ENCODE measurements around the gene TAL1.
"Not testable (repeated sequence)": the region's sequence is repeated elsewhere in the genome, so short reads cannot be mapped to it uniquely, and the experiment has no call there.

TAL1 gene

DNA sequence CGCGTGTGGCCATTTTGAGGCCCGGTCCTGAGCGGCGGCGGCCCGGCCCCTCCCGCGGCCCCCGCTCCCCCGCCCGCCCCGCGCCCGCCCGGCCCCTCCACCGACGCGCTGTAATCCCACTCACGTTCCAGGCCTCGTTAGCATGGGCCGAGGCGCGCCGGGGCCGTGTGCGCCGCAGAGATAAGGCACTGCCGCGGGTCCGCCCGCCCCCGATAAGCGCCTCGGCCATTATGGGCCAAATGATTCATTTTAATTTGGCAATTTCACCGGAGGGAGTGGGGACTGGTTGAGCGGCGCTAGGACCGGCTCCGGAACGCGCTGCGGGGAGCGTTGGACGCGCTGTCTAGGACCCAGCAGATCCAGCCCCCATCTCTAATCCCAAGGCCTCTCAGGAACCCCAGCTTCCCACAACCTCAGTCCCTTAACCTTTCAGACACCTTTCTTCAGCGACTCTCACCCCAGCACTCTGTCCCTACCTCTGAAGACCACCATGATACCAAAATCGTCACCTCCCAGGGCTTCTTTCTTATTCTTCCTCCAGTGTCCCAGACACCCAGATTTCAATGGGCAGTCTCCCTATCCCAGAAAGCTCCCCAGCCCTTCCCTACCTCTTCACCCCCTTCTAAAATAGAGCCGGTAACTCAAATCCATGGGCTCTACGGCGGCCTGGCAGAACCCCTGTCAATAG is at the start of gene TAL1:
Gene TAL1 (minus strand): TSS at position 39 of the 688 bp plus-strand sequence. CDS start 6,337 bp downstream, outside the sequence.
- ATAC-seq: no peak

DNA sequence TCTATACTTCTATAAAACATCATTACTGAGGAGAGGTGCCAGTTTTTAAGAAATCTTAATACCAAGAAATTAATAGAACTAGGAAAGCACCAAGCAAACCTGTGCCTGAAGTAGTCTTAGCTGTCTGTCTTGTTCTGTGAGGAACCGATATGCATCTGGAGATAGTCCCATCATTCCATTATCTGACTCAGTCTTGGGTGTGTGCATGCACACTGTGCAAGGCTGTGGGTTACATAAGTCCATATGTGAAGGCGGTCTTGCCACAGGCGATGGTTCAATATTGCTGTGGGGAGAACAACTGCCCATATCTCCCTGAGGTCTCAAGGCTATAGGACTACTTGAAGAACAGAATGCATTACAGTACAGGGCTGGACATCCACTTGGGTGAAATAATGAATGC is 48.1 kb upstream of the TAL1 start:
- ATAC-seq: no peak

DNA sequence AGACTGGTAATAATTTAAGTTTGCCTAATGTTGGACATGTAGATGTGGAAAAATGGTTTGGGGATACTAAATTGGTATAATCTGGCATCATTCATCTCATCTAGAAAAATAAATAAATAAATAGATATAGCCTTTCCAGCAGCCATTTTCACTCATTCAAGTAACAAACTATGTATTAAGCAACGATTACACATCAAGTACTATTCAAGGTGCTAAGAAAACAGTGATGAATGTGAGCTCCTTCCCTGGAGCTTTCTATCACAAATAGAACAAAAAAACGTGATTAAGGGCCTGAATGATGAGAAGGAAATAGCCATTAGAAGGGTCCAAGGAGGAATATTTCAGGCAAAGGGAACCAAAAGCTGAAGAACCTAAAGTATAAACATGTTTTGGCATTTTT is 44.8 kb upstream of the TAL1 start:
- ATAC-seq: no peak

DNA sequence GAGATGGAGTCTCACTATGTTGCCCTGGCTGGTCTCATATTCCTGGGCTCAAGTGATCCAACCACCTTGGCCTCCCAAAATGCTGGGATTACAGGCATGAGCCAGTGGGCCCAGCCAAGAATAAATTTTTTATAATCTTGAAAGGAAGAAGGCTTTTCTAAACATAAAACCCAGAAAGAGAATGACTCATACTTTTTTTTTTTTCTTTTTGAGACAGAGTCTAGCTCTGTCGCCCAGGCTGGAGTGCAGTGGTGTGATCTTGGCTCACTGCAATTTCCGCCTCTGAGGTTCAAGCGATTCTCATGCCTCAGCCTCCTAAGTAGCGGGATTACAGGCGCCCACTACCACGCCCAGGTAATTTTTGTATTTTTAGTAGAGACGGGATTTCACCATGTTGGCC is 43.8 kb upstream of the TAL1 start:
- not testable (repeated sequence) for ATAC-seq

DNA sequence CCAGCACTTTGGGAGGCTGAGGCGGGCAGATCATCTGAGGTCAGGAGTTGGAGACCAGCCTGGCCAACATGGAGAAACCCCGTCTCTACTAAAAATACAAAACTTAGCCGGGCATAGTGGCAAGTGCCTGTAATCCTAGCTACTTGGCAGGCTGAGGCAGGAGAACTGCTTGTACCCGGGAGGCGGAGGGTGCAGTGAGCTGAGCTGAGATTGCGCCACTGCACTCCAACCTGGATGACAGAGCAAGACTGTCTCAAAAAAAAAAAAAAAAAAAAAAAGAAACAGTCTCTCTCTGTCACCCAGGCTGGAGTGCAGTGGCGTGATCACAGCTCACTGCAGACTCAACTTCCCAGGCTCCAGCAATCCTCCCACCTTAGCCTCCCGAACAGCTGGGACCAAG is 33.5 kb upstream of the TAL1 start:
- ATAC-seq: not testable (repeated sequence)

DNA sequence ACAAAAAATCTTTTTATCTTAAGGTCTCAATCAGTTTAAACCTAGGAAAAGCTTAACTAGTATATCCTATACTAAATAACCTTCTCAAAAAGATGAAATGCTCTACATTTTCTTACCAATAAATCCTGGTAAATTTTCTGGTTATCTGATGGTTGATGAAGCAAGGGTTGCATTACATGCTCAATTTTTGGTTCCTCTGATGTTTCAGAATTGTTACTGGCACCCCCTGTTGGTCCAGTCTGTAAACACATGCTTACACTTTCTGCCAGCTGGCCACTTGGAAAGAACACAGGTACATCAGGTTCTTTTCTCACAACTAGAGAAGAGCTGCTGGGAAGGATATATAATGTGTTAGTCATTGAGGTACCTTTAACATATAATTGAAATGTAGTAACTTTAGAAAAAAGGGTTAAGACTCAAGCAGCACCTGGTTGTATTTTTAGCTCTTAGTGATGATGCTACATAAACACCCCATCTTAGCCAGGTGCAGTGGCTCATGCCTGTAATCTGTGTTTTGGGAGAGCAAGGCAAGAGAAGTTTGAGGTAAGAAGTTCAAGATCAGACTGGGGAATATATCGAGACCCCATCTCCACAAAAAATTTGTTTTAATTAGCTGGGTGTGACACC is 30.9 kb upstream of the TAL1 start:
- ATAC-seq: no peak

DNA sequence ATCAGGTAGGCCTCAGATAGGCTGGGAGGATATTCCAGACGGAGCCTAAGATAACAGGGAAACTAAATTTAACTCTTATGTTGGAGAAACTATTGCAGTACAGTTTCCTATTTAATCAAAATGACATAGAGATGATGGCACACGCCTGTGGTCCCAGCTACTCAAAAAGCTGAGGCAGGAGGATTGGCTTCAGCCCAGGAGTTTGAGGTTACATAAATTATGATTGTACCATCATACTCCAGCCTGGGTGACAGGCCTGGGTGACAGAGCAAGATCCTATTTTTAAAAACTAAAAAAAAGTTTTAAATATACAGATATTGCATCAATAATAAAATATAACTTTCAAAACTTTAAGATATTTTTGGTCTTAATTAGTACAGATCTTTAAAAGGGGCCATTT is 25.2 kb upstream of the TAL1 start:
- ATAC-seq: no peak

DNA sequence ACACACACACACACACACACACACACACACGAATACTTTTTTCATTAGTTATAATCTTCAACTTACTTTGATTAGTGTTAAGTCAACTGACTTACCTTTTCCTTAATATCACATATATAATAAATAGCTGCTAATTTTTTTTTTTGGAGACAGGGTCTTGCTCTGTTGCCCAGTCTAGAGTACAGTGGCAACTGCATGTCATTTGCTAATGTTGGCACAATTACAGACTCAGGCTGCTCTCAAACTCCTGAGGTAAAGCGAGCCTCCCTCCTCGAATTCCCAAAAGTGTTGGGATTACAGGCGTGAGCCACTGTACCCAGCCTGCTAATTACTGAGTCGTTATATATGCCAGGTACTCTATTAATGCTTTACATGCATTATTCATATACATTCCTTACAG is 20.8 kb upstream of the TAL1 start:
- no peak for ATAC-seq

DNA sequence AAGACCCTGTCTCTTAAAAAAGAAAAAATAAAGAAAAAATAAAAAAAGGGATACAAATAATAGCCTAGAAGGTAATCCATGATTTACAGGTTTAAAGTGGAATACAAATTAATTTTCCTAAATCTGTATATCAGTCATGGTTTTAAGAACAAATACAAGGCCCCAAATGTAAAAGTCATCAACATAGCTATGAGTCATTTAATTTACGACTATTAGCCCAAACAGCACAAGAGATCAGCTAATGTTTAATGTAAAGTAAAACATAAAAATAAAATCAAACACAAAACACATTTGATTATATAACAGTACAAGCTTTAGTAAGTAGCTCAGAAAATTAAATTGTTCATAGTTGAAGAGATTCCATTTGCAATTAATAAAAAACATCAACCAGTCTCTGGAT is 20.3 kb upstream of the TAL1 start:
- ATAC-seq: no peak

DNA sequence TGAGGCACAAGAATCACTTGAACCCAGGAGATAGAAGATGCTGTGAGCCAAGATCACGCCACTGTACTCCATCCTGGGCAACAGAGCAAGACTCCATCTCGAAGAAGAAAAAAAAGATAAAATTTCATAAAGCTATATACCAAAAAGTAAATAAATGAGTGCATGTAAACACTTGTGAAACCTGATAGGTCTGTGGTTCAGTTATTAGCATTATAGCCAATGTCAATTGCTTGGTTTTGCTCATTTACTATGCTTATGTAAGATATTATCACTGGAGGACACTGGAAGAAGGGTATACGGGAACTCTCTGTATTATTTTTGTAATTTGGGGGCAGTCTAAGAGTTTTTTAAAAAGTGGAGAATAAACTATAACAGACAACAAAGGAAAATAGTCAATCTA is 17.7 kb upstream of the TAL1 start:
- no peak for ATAC-seq

DNA sequence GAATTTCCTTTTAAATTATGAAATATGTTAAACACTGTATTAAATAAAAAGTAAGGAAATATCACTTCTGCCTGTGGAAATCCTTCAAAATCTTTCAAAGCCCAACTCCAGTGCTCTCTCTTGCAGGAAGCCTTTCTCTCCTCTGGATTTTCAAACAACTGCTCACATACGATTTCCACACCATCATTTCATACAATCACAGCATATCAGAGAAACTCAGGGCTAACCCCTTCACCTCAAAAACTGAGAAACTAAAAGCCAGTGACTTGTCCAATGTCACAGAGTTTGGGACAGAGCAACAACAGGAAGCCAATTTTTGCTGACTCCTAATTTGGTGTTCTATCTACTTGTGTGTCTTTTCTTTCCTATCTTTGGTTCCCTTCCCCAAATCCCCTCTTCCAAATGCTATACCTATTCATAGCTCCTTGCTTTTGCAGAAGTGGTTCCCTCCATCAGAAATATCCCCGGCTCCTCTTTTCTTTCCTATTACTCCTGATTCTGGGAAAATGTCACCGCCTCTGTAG is 12.4 kb upstream of the TAL1 start:
- no peak for ATAC-seq

DNA sequence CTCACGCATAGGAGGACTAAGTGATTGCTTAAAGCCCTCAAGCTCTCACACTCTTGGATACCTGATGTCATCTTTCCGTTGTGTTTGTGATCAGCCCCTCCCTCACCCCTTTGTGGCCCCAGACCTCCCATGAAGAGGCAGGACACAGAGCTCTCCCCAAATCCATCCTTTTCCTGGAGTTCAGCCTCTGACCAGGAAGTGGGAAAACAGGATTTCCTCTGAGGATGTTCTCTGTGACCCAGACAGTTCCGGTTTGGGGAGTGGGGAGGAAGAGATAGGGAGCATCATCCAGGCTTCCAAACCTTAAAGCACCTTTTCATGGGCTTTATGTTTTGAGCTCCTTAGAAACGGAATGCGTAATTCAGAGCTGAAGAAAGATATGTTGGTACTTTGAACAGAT is 11.9 kb upstream of the TAL1 start:
- ATAC-seq: no peak

DNA sequence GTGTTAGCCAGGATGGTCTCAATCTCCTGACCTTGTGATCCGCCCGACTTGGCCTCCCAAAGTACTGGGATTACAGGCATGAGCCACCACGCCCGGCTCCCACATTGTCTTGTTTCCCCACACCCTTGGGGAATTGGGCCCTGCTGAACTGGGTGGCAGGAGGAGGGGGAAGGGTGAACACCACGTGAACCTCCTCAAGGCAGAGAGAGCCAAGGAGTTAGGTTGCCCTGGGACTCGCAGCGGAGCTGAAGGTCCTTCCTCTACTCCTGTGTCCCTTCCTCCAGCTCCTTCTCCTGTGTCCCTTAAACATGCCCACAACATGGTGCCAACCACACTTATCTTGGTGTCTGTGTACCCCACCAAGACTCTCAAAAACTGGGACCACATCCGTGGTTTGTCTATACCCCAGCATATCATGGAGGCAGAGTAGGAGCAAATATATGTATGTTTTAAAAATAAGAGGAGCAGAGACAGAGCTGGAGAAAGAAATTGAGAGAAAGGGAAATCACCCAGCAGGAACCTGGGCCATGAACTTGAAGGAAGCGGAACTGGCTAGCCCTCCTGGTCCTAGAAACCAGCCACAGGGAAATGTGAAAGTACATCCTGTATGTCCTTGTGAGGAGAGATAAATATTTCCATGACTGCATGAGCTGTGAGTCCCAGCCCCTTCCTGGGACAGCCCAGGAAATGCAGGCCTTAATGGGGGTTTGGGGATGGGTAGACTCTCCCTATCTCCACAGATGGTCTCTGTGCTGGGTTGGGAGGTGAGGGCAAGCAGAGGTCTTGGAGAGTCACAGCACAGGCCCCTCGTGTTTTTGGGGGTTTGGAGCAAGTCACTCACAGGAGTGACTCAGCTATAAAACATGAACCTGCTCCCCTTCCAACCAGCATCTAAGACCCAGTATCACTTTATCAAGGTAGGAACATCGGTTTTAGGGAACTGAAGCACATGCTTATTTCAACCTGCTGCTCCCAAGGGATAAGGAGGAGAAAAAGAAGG is 9.4 kb upstream of the TAL1 start:
- no peak for ATAC-seq

DNA sequence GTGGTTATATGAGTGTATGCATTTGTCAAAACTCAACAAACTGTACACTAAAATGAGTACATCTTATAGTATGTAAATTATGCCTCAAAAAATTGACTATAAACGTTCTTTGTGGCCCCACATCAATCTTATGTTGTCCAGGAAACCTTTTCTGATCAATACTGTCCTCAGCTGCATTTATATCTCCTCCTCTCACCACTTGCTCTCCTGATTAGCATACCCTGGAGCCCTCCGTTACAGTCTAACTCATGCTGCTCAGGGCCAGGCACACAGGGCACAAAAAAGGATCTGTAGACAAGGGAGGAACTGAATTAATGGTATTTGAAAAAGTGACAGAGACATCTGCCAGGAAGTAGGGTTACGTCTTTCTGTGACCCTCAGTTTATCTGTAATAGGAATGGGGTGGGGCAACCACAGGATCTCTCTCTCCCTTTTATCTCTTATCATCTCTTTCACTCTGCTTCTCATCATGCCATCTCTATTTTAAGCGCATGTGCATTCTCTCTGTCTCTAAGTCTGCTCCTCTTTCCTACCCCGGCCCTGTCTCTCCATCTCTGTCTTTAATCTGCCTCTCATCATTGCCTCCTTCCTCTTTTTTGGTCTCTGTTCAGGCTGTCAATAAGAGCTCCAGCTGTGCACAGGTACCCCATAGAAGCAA is 7.0 kb upstream of the TAL1 start:
- ATAC-seq: peak; percentile 32 to 49

DNA sequence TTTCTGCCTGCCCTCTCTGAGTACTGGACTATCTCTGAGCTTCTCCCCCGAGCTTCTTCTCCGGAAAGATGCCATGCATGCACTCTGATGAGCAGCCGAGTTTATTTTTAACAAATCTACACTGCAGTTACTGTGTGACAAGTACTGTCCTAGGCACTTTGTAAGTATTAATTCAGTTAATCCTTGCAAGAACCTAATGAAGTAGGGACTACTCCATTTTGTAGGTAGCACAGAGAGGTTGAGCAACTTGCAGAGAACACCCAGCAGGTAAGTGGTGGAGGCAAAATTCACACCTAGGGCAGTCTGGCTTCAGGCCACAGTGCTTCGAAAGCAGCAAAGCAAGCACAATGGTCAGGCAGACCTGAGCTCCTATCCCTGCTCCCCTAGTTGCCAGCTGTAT is 3.8 kb upstream of the TAL1 start:
- ATAC-seq: no peak

DNA sequence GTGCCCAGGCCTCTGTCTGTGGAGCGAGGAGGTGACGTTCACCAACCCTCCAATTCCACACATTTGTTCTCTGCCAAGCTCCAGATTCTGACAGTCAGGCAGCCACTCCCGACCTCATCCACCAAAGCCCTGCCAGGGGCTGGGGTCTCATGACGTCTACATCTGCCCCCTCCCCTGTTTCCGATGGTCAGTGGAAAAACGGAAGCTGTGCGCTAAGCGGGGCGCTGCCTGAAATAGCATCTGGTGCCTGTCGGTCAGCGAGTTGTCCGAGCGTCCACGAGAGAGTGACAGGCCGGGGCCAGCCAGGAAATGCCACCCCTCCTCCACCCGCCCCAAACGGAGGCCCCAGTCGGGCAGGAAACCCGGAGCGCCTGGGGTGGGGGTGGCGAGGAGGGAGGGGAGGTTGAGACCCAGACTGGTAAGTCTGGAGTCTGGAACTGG is 3.2 kb upstream of the TAL1 start:
- ATAC-seq: no peak

DNA sequence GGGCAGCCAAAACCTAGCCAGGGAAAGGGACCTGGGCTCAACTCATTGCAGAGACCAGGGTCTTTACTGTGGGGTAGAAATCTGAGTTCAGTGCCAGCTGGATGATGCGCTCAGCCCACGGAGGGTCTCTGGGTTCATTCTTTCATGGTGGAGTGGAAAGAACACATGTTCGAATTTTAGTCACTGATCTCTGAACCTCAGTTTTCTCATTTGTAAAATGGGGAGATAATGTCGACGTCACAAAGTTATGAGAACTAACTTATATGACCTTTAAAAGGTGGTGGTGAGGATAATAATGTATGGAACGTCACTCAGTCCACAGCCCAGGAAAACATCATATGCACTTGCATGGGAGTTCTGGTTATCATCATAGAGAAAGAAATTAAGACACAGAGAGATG is 1.2 kb upstream of the TAL1 start:
- no peak for ATAC-seq

DNA sequence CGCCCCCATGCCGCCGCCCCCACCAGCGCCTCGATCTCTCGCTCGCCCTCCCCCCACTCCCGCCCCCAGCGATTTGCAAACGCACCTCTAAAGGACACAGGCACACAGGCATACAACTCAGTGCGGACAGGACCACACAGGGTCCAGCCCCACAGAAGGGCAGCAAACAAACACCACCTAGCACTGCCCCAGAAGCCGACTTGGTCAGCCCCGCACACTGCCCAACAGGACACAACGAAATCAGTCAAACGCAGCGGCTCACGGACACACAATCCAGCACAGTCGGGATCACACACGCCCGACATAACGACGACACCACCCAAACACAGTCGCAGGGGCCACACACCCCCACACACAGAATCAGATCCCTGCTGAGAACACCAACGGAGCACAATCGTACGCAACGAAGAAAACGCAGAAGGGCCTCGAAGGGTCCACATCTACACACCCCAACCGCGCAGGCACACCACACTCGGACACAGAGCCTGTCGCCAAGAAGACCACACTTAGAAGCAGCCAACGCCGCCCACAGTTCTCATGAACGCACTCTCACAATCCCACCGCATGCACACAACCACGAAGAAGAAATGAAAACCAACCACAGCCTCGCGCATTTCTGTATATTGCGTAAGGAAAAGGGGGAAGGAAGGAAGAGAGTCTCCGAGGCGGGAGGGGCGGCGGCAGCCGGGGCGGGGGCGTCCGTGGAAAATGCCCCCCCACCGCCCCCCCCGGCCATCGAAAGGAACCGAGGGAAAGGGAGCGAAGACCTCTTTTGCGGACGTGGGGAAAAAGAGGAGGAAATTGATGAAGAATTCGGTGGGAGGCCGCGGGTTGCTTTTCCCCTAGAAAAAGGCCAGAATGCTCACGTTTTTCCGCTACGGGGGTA is 481 bp downstream of the TAL1 start:
- peak in 1 of 2 donors; percentile 21 for ATAC-seq

DNA sequence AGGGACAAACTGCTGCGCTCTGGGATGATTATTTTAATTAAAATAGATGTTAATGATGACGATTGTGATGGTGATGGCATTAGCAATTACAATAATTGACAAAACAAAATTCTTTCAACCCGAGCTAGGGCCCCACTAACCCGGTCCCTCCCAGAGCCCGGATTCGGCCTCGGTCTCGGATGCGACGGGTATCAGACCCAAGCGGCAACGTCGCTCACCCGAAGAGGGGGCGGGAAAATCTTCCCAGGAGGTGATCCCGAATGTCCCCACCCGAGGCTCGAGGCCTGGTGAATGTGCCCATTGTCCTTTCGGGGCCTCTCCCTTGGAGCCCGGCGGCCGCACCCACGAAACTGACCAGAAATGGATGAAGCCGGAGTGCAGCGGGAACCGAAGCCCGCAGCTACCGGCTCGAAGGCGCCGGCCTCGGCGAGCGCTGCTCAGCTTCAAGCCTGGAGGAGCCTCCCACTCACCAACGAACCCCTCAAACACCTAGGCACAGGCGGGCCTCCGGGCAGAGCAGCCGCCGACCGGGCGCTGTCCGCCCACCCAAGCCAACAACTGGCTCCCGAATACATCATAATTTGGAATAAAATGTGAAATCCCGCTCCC is 1.2 kb downstream of the TAL1 start:
- no peak for ATAC-seq

DNA sequence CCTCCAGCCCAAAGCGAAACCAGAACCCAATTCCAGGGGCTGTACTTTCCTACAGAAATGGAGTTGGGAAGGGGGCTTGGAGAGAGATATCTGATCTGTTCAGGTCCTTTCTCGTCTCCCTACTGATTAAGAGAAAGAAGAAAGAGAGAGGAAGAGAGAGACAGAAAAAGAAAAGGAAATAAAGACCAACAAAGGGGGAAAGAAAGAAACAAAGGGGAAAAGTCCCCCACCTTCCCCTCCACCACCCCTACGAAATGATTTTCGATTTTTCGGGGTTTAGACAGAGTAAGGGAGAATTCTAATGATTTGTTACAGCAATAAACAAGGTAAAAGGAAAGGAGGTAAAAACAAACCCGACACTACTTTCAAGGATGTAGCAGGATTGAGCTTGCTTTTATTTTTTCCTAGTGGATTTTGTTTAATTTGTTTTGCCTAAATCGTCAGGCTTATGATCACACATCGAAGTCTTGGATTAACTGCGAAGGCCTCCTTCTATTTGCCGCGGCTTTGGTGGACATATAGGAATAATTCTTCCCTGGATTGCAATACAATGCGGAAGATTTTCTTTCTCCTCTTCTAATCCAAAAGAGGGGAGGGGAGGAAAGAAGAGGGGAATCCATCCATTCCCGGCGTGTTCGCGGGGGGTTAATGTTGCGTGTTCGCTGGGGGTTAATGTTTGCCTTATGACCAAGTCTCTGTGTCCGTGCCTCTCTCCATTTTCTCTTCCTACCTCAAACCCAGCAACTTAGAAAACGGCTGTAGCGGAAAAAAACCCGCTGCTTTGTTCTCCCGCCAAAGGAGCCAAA is 1.9 kb downstream of the TAL1 start:
- ATAC-seq: no peak
